ENCODE measurements around the gene SNX5.
"Not testable (repeated sequence)": the region's sequence is repeated elsewhere in the genome, so short reads cannot be mapped to it uniquely, and the experiment has no call there.

Gene SNX5

DNA sequence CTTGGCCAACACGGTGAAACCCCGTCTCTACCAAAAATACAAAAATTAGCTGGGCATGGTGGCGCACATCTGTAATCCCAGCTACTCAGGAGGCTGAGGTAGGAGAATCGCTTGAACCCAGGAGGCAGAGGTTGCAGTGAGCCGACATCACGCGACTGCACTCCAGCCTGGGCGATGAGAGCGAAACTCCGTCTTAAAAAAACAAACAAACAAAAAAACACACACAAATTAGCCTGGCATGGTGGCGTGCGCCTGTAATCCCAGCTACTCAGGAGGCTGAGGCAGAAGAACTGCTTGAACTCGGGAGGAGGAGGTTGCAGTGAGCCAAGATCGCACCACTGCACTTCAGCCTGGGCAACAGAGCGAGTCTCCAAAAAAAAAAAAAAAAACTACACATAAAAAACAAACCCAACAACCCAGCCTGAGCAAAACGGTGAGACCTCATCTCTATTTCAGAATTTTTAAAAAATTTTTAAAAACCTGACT is 8.2 kb downstream of the SNX5 start:
- not testable (repeated sequence) for DNase-seq (ENCODE audit: low read depth)

DNA sequence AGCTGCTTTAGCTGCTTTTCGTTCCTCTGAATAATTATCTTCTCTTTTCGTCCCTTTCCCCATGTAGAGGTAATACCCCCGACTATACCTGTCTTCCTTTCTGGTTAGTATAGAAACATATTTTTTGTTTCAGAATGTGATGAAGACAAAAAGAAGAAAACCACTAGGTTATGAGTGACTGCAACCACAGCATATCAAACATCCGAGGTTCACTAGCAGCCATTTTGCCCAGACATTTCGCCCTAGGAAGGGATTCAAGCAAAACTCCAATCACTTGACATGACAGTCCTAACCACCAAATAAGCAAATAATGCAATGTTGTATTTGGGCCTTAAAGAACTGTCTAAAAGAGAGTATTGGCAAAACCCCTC is 9.4 kb downstream of the SNX5 start:
- DNase-seq (ENCODE audit: low read depth) = no peak

DNA sequence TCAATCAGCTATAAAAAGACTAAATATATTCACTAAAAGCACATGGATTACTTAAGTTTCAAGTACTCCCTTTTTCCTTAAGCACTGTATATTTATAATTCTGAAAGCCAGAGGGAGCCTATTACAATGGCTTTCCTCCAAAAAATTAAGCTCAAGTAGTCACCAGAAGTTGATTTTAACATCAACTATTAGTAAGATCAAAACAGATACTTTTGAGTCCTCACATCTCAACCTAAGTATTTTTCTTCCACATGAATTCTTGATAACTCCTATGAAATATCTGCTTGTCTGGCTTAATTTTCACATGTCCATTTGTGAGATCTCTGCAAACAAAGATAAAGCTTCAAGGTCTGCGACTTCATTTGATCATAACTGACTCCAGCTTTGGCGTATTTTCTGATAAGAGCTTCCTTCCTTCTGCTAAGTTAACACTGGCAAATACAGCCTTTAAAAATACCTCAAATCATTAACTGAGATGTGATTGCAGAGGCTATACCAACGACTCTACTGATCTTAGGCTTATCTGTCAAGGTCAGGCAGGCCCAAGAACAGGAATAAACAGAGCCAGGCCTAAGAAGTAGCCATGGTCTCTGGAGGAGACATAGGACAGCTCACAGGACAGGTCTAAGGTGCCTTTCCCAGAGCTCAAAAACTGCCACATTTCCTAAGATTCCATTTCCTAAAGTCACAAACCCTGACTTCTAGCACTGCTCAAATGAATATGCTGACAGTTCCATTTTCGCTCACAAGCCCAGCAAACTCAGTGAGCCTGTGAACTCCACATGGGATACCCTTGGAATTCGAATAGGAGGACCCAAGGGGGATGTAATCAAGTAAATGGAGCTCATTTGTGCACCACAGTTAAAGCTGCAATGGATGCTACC is 10.0 kb downstream of the SNX5 start:
- DNase-seq (ENCODE audit: low read depth) = no peak

DNA sequence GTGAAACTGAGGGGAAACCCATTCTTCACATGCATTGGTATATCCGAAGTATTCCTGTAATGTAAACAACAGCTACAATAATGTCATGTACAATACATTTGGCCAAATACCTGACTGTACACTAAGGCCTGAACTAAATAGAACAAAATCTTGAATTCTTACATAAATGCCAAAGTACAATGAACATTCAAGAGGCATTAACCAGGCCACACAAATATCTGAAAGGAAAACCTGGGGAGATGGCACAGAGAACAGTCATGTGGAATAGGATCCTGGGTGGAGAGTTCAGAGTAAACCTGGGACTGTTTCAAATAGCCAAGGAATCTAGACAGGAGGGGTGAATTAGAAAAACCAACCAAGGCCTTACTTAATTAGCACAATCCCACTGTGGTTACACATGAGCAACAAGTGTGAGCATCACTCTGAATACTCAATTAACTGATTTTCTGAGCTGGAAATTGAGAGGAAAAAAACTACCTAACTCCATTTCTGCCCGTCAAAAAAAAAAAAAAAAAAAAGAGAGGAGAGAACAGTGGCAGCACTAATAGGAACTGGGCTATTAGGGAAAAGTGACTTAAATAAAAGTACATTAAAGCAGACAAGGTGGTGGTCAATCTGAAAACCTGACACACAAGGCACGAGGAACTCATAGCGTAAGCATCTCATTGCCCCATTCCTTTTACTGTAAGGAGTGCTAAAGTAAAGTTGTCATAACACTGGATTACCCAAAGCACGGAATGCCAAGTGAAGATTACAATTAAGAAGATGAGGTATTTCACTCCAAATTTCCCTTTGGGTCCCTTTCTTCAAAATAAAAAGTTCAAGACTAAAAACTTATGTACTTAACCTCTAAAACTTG is 10.9 kb downstream of the SNX5 start:
- no peak for DNase-seq (ENCODE audit: low read depth)

DNA sequence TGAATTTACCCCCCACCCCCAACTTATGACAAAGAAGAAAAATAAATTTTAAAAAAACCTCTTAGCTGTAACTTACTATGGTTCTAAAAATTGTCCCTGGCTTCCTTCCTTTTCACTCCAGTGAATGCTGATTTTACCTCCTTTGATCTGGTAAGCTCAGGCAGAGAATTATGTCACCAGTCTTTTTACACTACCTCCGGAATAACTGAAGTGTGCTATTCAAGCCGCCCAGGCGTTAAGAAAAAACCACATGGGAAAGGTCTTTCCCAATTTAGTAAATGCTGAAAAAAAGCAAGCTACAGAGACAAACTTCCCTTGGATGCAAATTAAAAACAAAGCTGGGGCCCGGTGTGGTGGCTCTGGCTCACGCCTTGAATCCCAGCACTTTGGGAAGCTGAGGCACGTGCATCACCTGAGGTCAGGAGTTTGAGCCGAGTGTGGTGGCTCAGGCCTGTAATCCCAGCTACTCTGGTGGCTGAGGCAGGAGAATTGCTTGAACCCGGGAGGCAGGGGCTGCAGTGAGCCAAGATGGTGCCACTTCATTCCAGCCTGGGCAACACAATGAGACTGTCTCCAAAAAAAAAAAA is 12.4 kb downstream of the SNX5 start:
- DNase-seq (ENCODE audit: low read depth) = no peak

DNA sequence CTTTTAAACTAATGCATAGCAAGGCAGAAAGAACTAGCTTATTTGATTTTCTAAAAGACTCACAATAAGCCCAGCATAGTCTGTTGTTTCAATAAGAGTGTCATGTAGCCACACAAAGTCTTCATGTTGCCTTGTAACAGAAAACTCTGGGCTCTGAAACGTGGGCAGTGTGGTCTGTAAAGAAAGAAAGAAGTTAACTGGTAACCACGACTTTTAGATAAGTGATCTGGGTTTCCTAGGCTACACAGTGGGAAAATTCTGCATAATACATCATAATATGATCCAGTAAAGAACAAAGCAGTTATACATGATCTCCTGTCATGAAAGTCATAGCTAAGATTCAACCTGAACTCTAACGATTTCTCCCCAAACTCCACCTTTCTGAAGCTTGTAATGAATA is 13.3 kb downstream of the SNX5 start:
- no peak for DNase-seq (ENCODE audit: low read depth)

DNA sequence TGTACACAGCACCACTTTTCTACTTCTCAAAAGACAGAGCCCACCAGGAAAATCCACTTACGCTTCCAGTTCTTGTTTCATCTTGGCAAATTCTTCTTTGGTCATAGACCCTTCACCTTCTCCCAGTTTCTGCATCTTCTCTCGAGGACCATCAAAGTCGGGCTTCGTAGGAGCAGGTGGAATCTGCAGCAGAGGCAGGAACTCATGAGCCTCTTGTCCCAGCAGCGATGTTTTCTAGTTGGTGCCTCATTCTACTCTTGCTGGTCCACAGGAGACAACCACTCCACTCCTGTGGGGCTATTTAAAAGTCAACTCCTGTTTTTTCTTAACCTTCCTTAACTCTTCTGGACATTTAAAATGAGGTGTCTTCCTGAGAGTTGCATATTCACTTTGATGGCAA is 14.7 kb downstream of the SNX5 start:
- DNase-seq (ENCODE audit: low read depth) = no peak

DNA sequence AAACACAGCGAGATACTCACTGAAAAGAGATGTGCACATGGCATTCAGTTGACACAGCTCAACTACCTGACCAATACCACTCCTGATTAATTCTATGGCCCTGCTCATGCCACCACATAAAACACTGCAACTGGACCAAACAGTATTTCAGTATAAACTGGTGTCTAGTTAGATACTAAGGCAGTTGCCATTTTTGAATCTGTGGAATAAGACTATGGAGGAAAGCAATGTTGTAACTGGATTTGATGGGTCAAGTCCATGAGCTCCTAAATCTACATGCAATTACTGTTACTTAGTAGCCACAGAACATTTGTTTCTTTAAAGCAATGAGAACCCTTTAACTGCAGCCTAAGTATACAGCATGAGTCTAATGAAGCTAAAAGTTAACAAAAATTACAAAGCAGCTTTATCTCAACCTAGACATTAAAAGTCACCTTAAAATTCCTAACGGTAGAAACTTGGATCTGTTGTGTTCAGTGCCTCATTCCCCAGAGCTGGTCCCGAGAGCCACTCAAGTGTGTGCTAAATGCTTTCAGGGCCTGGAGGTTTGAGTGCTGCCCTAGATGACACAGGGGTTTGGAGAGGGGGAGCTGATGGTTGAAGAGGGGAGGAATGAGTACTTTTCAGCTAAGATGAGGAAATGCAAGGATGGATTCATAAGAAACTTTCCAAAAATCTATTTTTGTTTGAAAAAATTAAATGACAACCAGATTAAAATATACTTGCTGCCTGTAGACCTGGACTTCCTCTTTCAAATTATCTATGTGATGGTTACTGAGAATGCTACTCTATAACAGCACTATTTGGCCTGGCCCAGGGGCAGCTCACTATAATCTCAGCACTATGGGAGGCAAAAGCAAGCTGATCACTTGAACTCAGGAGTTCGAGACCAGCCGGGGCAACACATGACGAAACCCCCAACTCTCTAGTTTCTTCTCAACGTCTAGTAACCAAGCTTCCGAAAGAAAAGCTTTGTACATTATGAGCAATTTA is 15.6 kb downstream of the SNX5 start:
- no peak for DNase-seq (ENCODE audit: low read depth)

DNA sequence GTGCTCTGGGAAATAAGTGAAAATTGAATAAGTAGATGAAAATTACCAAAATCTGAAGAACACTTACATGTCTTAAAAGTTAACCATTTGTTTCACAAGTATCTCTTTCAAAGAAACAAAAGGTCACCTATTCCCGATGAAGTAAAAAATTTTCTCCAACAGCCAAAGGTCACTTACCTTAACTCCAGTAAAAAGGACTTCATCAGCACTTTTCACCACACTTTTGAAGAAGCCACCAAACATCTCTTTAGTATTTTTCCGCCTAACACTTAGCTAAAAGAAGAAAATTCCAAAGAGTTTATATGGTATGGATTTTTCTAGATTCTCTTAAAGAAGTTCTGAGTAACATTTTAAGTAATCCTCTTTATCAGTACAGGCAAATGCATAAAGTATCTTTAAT is 17.3 kb downstream of the SNX5 start:
- DNase-seq (ENCODE audit: low read depth) = no peak

DNA sequence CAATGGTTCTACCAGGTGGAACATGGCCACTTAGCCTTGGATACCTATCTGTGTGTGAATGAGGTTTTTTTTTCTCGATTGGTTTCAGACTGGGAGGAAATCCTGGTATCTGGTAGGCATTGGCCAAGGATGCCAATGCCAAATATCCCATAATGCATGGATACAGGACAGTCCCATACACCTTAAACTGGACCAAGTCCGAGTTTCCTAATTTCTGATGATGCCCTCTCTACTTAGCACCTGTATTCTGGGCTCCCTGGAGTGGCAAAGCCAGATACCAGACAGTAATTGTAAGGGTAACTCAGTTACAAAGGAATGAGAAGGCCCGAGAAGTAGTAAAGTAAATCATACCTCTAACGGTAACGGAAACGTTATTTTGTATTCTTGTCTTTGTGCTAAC is 17.9 kb downstream of the SNX5 start:
- DNase-seq (ENCODE audit: low read depth) = no peak

DNA sequence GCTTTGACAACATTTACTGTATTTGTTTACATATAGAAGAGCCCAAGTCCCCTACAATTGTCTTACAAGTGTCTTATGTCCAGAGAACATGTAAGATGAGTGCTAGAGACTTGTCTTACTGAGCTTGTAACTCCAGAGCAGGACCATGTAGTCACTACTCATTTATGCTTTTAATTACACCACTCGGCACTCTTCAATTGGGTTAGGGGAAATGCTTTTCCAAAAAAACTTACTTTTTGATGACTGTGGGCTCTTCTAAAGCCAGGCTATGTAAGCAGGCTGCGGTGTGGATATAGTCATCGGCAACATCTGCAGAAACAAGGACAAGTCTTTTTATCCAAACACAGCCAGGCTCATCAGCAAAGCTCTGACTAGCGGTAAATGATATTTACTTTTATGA is 18.7 kb downstream of the SNX5 start:
- DNase-seq (ENCODE audit: low read depth) = no peak

DNA sequence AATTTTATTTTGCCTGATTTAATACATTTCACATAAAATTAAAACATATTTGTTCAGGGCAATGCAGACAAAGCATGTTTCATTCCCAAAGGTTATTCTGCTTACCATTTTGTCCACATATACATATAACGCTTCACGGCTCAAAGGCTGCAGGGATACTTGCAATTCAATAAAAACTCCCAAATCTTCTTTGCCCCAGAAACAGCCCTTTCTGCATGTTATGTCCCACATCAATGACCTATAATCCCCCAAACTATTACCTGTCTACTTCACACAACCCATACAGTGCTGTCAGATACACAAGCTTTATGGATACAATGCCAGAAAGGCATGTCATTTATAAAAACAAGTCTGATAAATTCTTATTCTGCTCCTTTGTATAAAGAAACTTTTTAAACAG is 20.2 kb downstream of the SNX5 start:
- DNase-seq (ENCODE audit: low read depth) = no peak

DNA sequence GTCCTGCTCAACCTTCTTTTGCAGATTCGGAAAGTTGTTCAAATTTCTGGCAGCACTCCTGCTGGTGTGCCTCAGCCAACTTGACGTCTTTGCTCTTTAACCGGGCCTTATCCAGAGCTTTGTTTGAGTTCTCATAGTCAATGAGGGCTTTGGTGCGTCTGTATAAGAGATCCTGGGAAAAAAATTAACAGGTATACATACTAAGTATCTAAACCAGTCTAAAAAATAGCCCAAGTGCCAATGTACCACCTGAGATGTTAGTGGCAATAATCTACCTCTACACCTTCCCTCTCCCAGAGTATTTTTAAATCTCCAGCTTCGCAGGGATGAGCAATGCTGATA is 21.1 kb downstream of the SNX5 start:
- DNase-seq (ENCODE audit: low read depth) = no peak

DNA sequence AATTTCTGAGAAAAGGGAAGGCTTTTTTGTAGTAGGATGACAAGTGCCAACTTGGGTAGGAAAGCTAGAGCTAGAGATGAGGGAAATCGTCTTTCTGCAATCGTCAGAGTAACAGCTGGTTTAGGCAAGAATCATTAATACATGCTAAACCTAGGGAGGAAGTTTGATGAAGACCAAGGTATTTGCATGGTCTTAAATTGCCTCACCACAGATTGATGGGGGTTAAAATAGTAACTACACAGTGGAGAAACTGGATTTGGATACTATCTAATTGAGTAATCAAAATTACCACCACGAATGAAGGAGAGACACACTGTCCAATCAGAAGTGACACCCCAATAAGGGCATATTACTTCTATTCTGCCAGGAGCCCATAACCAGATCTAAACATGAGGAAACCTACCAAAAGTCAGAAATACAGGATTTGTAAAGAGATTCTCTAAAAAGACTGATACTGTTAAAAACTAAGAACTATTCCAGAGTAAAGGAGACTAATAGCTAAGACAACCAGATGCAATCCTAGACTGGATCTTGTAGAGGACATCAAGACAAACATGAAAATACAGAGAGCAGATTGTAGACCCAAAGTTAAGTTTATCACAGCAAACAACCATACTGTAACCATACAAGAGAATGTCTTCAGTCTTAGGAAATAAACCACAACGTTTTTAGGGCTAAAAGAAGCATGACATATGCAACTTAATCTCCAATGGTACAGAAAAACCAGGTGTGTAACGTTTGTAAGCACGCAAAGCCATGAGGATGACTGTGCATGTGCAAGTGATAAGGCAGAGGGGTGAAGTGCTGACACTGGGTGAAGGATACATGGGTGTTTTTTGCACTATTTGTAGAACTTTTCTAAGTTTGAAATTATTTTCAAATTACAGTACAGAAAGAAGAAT is 21.8 kb downstream of the SNX5 start:
- DNase-seq (ENCODE audit: low read depth) = no peak

DNA sequence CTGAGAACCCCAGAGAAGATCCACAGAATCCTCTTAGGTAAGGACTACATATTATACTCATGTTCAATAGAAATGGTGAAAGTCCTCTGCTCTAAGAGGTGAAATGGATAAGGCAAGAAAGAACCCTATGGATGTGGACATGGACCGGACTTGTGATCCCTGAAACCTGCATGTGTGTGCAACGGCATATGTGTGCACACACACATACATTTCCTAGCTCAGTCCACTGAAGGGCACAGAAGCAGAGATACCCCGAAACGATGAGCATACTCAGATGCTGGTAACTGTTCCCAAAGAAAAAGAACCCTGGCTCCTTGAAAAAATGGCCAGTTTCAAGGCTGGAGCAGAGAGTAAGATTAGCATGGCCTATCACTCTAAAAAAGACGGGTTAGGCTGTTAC is 22.6 kb downstream of the SNX5 start:
- DNase-seq (ENCODE audit: low read depth) = no peak

DNA sequence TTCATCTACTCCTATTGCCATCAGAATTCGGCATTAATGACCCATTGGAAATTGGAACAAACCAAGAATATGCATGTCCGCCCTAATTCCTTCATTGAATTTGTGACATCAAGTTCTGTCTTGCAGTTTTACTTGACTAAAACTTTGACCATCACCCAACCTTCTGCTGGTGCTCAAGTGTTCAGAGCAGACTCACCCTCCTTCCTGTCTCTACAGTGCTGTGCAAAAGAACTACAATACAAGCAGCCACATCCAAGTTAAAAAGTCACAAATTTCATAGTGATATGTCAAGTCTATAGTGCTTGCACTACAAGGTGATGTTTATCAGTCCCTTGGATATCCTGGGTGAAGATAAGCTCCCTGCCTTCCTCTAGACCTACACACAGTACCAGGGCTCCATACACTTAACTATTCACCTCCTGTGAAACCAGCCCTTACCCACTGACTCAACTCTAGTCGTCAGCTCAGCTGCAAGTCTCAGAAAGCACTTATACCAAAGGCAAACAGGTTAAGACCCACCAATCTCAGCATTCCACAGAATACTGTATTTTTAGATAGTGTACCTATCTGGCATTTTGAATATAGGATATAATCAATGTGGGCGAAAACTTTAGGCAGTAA is 23.6 kb downstream of the SNX5 start:
- no peak for DNase-seq (ENCODE audit: low read depth)

DNA sequence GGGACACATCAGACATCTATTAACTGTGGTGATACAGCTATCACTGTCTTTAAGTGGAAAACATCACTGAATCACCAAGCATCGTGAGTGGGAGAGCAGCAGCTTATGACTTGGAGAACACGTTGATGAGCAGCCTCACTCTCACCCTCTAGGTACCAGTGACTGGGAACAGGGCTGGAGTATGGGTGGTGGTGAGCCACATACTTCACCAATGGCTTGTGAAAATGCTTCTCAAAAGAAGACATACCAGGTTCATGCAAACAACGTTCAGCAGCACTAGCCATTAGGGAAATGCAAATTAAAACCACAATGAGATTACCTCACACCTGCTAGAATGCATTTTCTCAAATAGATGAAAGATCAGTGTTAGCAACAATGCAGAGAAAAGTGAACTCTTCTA is 25.3 kb downstream of the SNX5 start:
- no peak for DNase-seq (ENCODE audit: low read depth)

DNA sequence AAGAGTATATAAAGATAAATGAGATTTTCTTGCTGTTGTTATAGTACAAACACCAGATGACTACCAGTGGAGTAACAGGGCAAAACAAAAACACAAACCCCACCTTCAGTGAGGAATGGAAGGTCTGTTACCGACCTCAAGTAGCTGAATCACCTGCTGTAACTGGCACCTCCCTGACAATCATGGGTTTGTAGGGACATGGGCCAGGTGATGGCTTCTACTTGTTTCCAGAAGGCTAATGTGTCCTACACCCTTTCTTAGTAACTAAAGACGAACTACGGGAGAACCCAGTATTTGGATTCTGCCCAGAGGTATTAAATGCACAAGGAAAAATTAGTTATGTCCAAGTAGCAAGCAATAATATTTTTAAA is 26.8 kb downstream of the SNX5 start:
- DNase-seq (ENCODE audit: low read depth) = no peak

DNA sequence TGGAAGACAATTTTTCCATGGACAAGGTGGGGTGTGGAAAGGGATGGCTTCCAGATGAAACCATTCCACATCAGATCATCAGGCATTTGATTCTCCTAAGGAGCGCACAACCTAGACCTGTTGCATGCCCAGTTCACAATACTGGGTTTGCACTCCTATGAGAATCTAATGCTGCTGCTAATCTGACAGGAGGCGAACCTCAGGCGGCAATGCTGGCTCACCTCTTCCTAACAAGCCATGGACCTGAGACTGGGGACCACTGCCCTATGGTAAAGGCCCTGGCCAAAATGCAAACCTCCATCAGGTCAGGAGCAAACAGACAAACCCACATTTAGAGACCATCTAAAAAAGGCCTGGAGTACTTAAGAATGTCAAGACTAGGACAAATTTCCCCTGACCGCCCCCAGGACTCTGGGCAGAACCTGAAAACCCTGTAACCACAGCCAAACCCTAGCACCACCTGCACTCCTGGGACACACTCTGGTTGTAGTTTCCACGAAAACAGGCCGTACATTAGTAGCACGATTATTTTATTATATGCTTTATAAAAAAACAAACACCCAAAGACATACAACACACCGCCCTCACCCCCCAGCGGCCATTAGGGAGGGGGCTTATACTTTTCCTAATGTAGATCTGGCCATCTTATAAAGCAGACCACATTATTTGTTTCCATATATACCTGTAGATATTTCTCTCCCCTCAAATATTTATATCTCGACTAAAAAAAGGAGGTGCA is 27.3 kb downstream of the SNX5 start:
- no peak for DNase-seq (ENCODE audit: low read depth)

All from activated T-helper 1 cell treated with Interleukin-2 at 50 U/mL for 16 hours (primary cell).